G401 (cell line): ENCODE measurements around the gene GFY. TPM values are rescaled to one million over a fixed set of nuclear protein-coding genes. Genes with fewer than 3 reads are reported as not detected.

Source experiments
- DNase-seq: peaks from one replicate; pipeline ENCODE4 v3.0.0-alpha.2; 2015; ENCODE audit warnings: low spot score
- in situ Hi-C: cut with HindIII; loops from 2 replicates; pipeline ENCODE4 v1.10.0; 2016; ENCODE audit warnings: low sequenced_read_pairs, mixed read lengths
- total RNA-seq: library from RNA; depleted of rRNA; stranded (reverse); fragments of >200 nt; shearing (Covaris generic); gene quantifications from 2 replicates; pipeline ENCODE4 v1.2.3, GENCODE V29; 2014; rRNA removed

Gene GFY
- total RNA-seq = 0.55 and 1.3 TPM in 2 replicates

- DNase-seq = no peak
- in situ Hi-C loops = no loop called here
Measured at GRCh38 chr19:49425178-49425577, at the start of gene GFY. TSS of gene GFY (plus strand) at chr19:49425388. CDS start at chr19:49426431, 1,043 bp downstream.

- in situ Hi-C loops = no loop called here
- DNase-seq = no peak
Measured at GRCh38 chr19:49378512-49378911, 46.7 kb upstream of the GFY start.

GRCh38 chr19:49380391-49380790, 44.8 kb upstream of the GFY start:
- DNase-seq = no peak
- in situ Hi-C loops = no loop called here

DNA sequence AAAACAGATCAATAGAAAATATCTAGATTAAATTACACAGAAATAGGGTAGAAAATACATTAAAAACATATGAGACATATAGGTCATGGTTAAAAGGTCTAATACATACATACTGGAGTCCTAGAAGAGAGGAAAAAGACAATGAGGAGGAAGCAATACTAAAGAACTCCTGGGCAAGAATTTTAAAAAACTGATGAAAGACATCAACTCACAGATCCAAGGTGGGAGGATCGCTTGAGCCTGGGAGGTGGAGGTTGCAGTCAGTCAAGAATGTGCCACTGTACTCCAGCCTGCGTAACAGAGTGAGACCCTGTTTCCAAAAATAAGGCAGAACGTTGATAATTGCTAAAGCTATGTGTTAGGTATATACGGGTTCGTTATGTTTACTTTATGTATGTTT, 42.5 kb upstream of the GFY start:
- in situ Hi-C loops = no loop called here
- no peak for DNase-seq

- DNase-seq = no peak
- in situ Hi-C loops = no loop called here
Measured at GRCh38 chr19:49383599-49383998, 41.6 kb upstream of the GFY start.

DNA sequence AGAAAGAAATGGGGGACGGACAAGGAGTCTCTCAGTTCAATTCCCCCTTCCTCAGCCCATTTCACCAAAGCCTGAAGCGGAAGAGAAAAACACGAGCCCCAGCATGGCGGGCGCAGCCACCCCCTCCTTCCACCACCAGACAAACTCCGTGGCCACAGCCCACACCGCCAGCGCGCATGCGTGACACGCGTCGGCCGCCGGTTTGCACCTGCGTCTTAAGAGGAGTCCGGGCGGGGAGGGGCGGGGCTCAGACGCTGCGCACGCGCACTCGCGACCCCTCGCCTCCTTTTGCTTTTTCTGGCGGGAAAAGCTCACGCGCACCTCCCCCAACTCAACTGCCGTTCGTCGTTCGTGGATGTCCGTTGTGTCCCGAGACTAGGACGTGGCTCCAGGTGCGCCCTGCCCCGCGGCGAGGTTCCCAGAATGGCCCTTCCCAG, 37.2 kb upstream of the GFY start, which contains the start of gene KASH5:
KASH5 (plus strand) TSS at position 314 of the 437 bp plus-strand sequence. CDS start 2,635 bp downstream, outside the sequence.
- in situ Hi-C loops = no loop called here

DNA sequence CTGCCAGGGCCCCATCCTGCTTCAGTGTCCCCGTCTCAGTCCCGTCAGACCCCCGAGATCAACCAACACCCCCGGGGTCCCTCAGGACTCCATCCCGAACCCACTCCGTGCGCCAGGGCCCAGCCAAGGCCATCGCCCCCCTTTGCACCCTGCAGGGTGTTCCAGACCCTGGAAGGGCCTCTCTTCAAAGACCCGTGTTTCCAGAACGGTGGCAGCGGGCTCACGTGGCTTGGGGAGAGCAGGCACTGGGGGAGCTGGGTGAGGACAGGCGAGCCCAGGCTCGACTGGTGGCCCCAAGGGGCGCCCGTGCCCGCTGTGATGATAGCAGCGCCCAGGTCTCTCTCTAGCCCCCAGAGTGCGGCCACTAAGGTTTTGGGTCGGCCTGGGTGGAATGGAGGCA, 35.8 kb upstream of the GFY start:
- in situ Hi-C loops = no loop called here
- no peak for DNase-seq

More for the DNA sequence above, 37.2 kb upstream of the GFY start, which contains the start of gene KASH5:
- peak; percentile 70 for DNase-seq

GRCh38 chr19:49390131-49390928, 34.9 kb upstream of the GFY start:
- in situ Hi-C loops = no loop called here
- peak; percentile 8 for DNase-seq

- in situ Hi-C loops = no loop called here
- peak; percentile 15 for DNase-seq
Measured at GRCh38 chr19:49390929-49391359, 34.2 kb upstream of the GFY start.

DNA sequence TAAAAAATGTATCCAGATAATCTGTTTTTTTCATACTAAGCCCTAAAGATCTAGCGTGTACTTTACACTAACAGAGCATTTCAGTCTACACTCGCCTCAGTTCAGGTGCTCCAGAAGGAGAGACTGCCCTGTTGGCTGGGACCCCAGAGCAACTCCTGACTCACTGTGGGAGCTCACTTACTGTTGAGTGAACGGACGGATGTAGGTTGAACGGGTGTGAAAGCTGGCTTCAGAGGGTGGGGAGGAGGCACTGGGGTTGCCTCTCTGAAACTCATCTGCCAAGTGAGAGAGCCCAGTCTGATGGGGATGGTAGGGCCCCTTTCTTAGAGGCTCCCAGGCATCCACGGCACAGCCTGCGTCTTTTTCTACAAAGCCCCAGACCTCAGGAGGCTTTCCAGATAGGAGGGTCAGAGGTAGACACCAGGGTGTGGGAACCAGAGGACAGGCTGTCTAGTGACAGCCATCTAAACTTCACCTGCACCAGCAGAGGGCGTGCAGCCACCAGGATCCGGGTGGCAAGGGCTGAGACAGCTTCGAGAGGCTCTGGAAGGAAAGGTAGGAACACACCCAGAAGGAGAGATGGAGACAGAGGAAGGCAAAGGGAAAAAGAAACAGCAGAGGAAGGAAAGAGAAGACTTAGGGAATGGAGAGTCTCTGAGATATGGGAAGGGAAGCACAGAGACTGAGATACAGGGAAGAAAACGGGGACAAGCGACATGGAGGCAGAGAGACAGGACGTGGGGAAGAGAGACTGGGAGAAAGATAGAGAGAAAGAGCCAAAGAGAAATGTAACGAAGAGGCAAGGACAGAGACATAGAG, 33.4 kb upstream of the GFY start:
- DNase-seq = peak; percentile 96
- in situ Hi-C loops = no loop called here

DNA sequence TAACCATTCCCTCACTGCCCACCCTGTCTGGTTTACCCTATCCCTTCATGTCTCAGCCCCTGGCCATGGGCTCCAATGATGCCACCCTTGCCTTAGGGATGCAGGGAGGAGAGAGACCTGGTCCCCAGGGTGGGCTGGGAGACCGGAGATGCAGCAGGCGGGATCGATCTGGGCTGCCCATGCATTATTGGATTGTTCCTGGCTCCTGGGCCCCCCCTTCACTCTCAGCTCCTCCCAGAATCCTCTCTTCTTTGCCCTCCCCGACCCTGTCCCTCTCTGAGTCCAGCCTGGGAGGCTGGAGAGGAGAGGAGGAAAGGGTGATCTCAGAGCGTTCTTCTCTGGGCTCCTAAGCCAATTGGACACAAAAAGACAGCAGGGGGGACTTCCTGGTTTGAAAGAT, 31.3 kb upstream of the GFY start:
- in situ Hi-C loops = no loop called here

DNA sequence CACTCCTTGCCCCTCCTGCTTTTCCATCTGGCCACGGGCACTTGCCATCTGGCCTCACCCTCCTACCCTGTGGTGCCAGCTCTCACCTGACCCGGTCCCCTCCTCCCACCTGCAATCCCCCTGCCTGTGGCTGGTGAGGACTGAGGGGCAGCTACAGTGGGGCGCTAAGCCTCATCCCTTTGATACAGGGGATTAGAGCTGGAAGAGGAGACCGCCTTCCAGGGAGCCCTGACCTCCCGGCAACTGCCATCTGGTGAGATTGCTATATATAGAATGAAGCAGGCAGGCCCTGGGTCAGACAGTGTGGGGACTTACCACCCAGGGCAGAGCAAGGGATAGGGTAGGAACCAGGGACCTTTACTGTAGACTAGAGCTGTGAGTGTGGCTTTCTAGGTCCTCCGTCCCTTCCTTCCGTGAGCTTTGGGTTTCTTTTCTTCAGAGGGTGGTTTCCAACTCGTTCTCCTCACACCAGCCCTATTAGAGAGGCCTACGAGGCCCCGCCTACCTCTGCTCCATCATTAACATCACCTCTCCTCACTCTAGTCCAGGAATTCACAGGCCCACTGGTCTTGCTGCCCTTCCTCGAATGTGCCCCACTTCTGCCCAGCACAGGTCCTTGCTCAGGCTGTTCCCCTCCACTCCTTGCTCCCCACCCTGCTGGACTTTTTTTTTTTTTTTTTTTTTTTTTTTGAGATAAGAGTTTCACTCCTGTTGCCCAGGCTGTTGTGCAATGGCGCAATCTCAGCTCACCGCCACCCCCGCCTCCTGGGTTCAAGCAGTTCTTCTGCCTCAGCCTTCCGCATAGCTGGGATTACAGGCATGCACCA, 29.4 kb upstream of the GFY start:
- in situ Hi-C loops = no loop called here
- DNase-seq = peak; percentile 87

More for the DNA sequence above, 31.3 kb upstream of the GFY start:
- peak; percentile 16 for DNase-seq

DNA sequence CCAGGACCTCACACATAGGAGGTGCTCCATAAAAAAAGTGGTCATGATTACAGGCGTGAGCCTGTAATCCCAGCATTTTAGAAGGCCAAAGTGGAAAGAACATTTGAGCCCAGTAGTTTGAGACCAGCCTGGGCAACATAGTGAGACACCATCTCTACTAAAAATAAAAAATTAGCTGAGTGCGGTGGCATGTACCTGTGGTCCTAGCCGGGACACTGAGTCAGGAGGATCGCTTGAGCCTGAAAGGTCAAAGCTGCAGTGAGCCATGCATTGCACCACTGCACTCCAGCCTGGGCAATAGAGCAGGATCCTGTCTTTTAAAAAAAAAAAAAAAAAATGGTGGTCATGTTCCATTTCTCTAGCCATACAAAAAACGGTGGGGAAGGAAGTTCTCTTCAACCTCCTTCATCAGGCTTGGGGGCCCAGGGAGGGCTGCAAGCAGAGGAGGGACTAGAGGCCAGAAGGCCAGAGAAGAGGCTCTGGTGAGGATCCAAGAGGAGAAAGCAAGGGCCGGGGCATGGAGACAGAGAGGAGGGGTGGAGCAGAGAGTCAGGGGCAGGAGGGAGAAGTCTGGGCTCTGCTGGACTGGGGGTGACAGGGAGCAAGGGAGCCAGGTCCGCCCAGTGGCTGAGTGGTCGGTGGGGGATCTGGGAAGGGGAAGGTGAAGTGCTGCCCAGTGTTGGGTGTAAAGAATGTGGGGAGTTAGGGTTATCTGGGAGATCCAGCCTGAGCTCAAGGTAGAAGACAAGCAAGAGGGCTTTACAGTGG, 28.3 kb upstream of the GFY start:
- in situ Hi-C loops = no loop called here
- no peak for DNase-seq

- DNase-seq = peak; percentile 23
- in situ Hi-C loops = no loop called here
Measured at GRCh38 chr19:49398001-49398615, 27.1 kb upstream of the GFY start.

- DNase-seq = peak; percentile 68
- in situ Hi-C loops = no loop called here
Measured at GRCh38 chr19:49398931-49399330, 26.3 kb upstream of the GFY start.

GRCh38 chr19:49400029-49400428, 25.2 kb upstream of the GFY start:
- DNase-seq = no peak
- in situ Hi-C loops = no loop called here

GRCh38 chr19:49403404-49404187, 21.6 kb upstream of the GFY start:
- peak; percentile 32 for DNase-seq
- in situ Hi-C loops = no loop called here
